GM12892 (cell line): ENCODE data around the gene DNAJB4.

ENCODE experiments used
- POLR2A ChIP-seq: IDR thresholded peaks from 2 replicates; pipeline ENCODE4 v1.6.1; 2011; ENCODE audit warnings: low read depth, low read length, control low read depth
- TAF1 ChIP-seq: IDR thresholded peaks from 2 replicates; pipeline ENCODE4 v1.6.1; 2011; ENCODE audit warnings: low read depth, mild to moderate bottlenecking, control low read depth, low read length, borderline replicate concordance

DNA sequence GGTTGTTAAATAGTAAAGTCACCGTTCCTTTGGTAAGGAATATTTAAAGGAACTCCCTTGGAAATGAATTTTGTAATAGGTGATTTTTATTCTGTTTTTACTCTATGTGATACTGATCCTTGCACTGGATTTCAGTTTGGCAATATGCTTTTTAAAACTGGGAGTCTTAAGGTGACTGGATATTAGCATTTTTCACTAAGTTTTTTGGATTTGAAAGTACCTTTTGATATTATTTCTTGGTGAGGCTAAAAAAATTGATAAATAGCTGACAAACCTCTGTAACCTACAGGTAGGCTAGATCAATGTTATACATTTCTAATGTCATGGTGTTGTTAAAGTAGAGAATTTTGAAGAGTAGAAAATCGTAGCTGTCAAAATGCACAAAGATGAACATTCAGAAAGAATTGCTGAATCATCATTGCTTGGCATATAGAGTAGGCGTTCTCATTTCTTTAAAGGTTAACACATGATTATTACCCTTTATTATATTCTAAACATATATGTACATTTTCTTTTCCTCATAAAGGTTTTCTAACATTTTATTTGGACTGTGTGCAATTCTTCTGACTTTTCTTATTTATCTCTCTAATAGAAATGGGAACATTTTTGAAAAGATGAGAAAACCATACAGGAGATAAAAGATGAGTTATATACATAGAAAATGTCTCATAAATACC, 1.5 kb upstream of the DNAJB4 start:
- no peak for TF ChIP-seq POLR2A
- TF ChIP-seq TAF1: no peak
